ENCODE data around the gene LCN10. TPM values are rescaled to one million over a fixed set of nuclear protein-coding genes. Genes with fewer than 3 reads are reported as not detected.

Gene LCN10
- total and polyA plus RNA-seq, 10 of the 15 experiments (the other 5 are each of a cell fraction or from before 2014, with no cell fraction given) = 0.06 to 1.3 (median 0.21) TPM; not detected in 1

DNA sequence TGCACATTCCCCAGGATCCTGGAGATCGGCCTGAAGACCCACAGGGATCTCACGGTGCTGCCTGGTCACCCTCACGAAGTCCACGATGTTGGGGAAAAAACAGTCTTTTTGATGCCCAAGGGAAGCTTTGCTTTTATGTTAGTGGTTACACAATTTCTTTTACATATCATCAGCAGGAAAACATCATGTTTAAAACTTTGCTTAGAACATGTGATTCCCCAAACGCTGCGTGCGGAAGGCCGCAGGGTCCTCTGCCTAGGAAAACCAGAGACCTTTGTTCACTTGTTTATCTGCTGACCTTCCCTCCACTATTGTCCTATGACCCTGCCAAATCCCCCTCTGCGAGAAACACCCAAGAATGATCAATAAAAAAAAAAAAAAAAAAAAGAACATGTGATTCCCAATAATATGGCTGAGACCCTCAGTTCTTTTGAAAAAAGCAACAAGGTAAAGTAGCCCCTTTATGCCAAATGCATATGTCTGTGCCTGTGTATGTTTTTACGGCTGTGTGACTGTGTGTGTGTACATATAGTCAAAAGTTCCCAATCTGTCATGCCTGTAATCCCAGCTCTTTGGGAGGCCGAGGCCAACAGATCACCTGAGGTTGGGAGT, 44.0 kb downstream of the LCN10 start:
- BruUV-seq (replicated peaks) = no TSS peak
- Histone ChIP-seq H3K4me1 (ENCODE audit: control insufficient read depth, insufficient read depth, low read length) (peaks cover 24% of the 10 kb centered on the region), H4K20me1 (ENCODE audit: control insufficient read depth, insufficient read depth) (no peaks in the 10 kb centered on the region), H3K27me3 (replicated peaks in 1 of 2; ENCODE audit: control insufficient read depth in 2 of 2, insufficient read depth in 2 of 2, low read length in 1 of 2) (no peaks in the 10 kb centered on the region), H3K9ac (ENCODE audit: control insufficient read depth, insufficient read depth, low read length) (no peak overlapping the region), H3K4me3 (no peak overlapping the region), H3K27ac (ENCODE audit: control insufficient read depth, insufficient read depth) (no peak overlapping the region), H3K4me2 (ENCODE audit: control insufficient read depth, insufficient read depth) (no peak overlapping the region), H2AFZ (ENCODE audit: control insufficient read depth, low read depth, low read length) (no peak overlapping the region), H3K9me3 (replicated peaks; ENCODE audit: control insufficient read depth, insufficient read depth, low read length) (no peaks in the 10 kb centered on the region), H3K36me3 (ENCODE audit: control insufficient read depth in 2 of 2, insufficient read depth in 2 of 2, low read length in 1 of 2) (no peaks in the 10 kb centered on the region), H3K79me2 (ENCODE audit: control insufficient read depth, insufficient read depth, low read length) (no peaks in the 10 kb centered on the region)
- POLR2A ChIA-PET = interaction anchor here (0.8 kb wide), 1 partner anchor 31 kb away, joined by 3 read pairs; no protein-coding TSS in a partner anchor
- RAD21 ChIA-PET (ENCODE audit: unreplicated experiment) = interaction anchor here (0.6 to 1.2 kb wide), 4 partner anchors 43 to 282 kb away, joined by 3 read pairs; no protein-coding TSS in a partner anchor
- ATAC-seq = no peak
- intact Hi-C loops (cut with micrococcal nuclease; ENCODE audit: unreplicated experiment) (no loop called here), in situ Hi-C loops (cut with MboI) (no loop called here)
- no peak for DNase-seq (ENCODE audit: low read depth, low spot score)
- no peak for TF ChIP-seq NFXL1 (IDR thresholded peaks at IDR 0.05; ENCODE audit: borderline replicate concordance)
- 60% methylated on average over 10 of the region's 11 CpGs for WGBS (ENCODE audit: insufficient coverage, insufficient replicate concordance, low lambda C conversion rate, missing lambda C conversion rate)
- FAIRE-seq = no peak
- CTCF ChIA-PET = no interaction called here
- SMC1A ChIA-PET (ENCODE audit: uncharacterized antibody, unreplicated experiment) = interaction anchor here (0.7 kb wide), 1 partner anchor 11 kb away, joined by 3 read pairs; no protein-coding TSS in a partner anchor

DNA sequence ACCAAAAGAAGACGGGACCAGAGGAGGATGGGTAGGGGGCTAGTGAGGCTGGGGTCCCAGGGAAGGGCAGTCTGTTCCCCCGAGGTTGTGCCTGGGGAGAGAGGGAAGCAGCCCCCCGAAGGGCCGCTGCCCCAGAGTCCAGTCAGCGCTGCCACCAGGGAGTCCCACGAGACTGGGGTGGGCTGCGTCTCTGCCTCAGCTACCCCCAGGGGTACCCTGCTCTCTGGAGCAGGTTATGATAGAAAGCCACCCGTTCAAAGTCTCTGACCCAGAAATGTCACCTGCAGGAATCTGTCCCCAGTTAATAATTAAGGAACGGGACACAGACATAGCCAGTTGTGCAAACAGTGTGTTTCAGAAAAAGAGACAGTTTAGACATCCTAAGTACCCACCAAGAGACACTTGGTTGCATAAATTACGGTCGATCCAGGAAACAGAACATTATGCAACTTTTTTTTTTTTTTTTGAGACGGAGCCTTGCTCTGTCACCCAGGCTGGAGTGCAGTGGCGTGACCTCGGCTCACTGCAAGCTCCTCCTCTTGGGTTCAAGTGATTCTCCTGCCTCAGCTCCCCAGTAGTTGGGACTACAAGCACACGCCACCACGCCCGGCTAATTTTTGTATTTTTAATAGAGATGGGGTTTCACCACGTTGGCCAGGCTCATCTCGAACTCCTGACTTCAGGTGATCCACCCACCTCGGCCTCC, 44.8 kb downstream of the LCN10 start:
- WGBS (ENCODE audit: insufficient coverage, insufficient replicate concordance, low lambda C conversion rate, missing lambda C conversion rate) = 8% methylated on average over 17 of the region's 20 CpGs
- no peaks in the 10 kb centered on the region for H3K27me3 ChIP-seq (replicated peaks in 1 of 2; ENCODE audit: control insufficient read depth in 2 of 2, insufficient read depth in 2 of 2, low read length in 1 of 2)
- H3K27ac ChIP-seq (ENCODE audit: control insufficient read depth, insufficient read depth) = no peak overlapping the region
- no peak overlapping the region for H3K4me2 ChIP-seq (ENCODE audit: control insufficient read depth, insufficient read depth)
- H4K20me1 ChIP-seq (ENCODE audit: control insufficient read depth, insufficient read depth) = no peaks in the 10 kb centered on the region
- ChIA-PET CTCF (interaction anchor here (0.8 to 1.2 kb wide), 2 partner anchors 9 to 34 kb away, joined by 3 read pairs; no protein-coding TSS in a partner anchor), SMC1A (ENCODE audit: uncharacterized antibody, unreplicated experiment) (no interaction called here), RAD21 (ENCODE audit: unreplicated experiment) (interaction anchor here (0.6 to 1.2 kb wide), 2 partner anchors 44 to 281 kb away, joined by 3 read pairs; no protein-coding TSS in a partner anchor), POLR2A (interaction anchor here (0.8 kb wide), 1 partner anchor 32 kb away, joined by 3 read pairs; no protein-coding TSS in a partner anchor)
- H3K4me3 ChIP-seq = no peak overlapping the region
- in situ Hi-C loops (cut with MboI) = no loop called here
- H3K9ac ChIP-seq (ENCODE audit: control insufficient read depth, insufficient read depth, low read length) = no peak overlapping the region
- DNase-seq (ENCODE audit: low read depth, low spot score) (no peak), ATAC-seq (no peak), FAIRE-seq (no peak)
- no peak overlapping the region for H2AFZ ChIP-seq (ENCODE audit: control insufficient read depth, low read depth, low read length)
- BruUV-seq (replicated peaks) = no TSS peak
- H3K79me2 ChIP-seq (ENCODE audit: control insufficient read depth, insufficient read depth, low read length) = no peaks in the 10 kb centered on the region
- H3K9me3 ChIP-seq (replicated peaks; ENCODE audit: control insufficient read depth, insufficient read depth, low read length) = no peaks in the 10 kb centered on the region
- intact Hi-C loops (cut with micrococcal nuclease; ENCODE audit: unreplicated experiment) = no loop called here
- H3K36me3 ChIP-seq (ENCODE audit: control insufficient read depth in 2 of 2, insufficient read depth in 2 of 2, low read length in 1 of 2) = no peaks in the 10 kb centered on the region
- H3K4me1 ChIP-seq (ENCODE audit: control insufficient read depth, insufficient read depth, low read length) = peaks cover 20% of the 10 kb centered on the region
- TF ChIP-seq MXI1 (IDR thresholded peaks at IDR 0.05; ENCODE audit: low read depth, low read length) (no peak), ZNF207 (IDR thresholded peaks at IDR 0.05; ENCODE audit: borderline replicate concordance) (no peak), CBFB (IDR thresholded peaks at IDR 0.05; ENCODE audit: low read depth) (no peak), ZNF274 (IDR thresholded peaks at IDR 0.05; ENCODE audit: insufficient read depth, insufficient read length) (no peak), HDGF (IDR thresholded peaks at IDR 0.05) (no peak)
- TF ChIP-seq, protein P1, sequence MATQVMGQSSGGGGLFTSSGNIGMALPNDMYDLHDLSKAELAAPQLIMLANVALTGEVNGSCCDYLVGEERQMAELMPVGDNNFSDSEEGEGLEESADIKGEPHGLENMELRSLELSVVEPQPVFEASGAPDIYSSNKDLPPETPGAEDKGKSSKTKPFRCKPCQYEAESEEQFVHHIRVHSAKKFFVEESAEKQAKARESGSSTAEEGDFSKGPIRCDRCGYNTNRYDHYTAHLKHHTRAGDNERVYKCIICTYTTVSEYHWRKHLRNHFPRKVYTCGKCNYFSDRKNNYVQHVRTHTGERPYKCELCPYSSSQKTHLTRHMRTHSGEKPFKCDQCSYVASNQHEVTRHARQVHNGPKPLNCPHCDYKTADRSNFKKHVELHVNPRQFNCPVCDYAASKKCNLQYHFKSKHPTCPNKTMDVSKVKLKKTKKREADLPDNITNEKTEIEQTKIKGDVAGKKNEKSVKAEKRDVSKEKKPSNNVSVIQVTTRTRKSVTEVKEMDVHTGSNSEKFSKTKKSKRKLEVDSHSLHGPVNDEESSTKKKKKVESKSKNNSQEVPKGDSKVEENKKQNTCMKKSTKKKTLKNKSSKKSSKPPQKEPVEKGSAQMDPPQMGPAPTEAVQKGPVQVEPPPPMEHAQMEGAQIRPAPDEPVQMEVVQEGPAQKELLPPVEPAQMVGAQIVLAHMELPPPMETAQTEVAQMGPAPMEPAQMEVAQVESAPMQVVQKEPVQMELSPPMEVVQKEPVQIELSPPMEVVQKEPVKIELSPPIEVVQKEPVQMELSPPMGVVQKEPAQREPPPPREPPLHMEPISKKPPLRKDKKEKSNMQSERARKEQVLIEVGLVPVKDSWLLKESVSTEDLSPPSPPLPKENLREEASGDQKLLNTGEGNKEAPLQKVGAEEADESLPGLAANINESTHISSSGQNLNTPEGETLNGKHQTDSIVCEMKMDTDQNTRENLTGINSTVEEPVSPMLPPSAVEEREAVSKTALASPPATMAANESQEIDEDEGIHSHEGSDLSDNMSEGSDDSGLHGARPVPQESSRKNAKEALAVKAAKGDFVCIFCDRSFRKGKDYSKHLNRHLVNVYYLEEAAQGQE (IDR thresholded peaks at IDR 0.05; ENCODE audit: low read depth, low read length) = no peak
- TF ChIP-seq, protein P2, sequence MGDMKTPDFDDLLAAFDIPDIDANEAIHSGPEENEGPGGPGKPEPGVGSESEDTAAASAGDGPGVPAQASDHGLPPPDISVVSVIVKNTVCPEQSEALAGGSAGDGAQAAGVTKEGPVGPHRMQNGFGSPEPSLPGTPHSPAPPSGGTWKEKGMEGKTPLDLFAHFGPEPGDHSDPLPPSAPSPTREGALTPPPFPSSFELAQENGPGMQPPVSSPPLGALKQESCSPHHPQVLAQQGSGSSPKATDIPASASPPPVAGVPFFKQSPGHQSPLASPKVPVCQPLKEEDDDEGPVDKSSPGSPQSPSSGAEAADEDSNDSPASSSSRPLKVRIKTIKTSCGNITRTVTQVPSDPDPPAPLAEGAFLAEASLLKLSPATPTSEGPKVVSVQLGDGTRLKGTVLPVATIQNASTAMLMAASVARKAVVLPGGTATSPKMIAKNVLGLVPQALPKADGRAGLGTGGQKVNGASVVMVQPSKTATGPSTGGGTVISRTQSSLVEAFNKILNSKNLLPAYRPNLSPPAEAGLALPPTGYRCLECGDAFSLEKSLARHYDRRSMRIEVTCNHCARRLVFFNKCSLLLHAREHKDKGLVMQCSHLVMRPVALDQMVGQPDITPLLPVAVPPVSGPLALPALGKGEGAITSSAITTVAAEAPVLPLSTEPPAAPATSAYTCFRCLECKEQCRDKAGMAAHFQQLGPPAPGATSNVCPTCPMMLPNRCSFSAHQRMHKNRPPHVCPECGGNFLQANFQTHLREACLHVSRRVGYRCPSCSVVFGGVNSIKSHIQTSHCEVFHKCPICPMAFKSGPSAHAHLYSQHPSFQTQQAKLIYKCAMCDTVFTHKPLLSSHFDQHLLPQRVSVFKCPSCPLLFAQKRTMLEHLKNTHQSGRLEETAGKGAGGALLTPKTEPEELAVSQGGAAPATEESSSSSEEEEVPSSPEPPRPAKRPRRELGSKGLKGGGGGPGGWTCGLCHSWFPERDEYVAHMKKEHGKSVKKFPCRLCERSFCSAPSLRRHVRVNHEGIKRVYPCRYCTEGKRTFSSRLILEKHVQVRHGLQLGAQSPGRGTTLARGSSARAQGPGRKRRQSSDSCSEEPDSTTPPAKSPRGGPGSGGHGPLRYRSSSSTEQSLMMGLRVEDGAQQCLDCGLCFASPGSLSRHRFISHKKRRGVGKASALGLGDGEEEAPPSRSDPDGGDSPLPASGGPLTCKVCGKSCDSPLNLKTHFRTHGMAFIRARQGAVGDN (IDR thresholded peaks at IDR 0.05) = no peak

Data from GM12878 (cell line).